HG02885 (cell line): Measurements from ENCODE around the gene PRDM16.

ENCODE experiments used
- ATAC-seq: cut with Tn5 transposase; IDR thresholded peaks from one replicate; pipeline ENCODE4 v1.9.1; 2021; ENCODE audit warnings: mild to moderate bottlenecking; ENCODE audit not compliant: unreplicated experiment, poor library complexity

The PRDM16 gene

DNA sequence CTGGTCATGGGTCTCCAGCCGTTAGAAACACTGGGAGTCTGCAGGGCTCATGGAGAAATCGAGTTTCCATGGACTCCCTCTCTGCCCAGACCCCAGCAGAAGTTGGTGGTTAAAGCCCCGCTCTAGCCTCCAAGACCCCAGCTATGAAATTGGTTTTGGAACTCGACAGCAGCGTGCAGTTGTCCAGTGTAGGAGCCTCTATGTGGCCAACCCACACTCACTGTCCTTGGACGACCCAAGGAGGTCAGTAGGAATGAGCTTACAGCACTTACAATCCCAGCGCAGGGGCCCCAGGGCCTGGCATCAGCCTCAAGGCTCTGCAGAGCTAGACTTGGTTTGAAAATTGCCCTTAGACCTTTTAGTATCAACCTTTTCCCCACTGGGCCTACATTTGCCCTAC lies 3.2 kb upstream of the PRDM16 start:
- no peak for ATAC-seq

DNA sequence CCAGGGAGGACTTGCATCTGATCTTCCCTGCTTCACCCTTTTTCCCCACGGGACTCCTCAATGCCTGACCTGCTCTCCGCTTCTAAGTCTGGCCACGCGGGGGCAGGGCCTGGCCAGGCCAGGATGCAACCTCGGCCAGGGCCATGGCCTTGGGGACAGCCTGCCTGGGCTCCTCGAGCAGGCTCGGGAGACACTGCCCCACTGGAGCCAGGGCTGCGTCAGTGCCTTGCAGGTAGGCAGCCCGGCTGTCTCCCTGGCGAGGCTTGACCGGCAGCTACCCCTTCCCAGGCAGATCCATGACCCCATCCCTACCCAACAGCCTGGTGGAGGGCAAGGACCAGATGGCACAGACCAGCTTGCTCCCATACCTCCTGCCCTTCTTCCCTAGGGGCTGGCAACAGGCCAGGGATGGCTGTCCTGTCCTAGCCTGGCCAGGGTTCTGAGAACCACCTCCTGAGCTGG lies 2.7 kb upstream of the PRDM16 start:
- no peak for ATAC-seq

DNA sequence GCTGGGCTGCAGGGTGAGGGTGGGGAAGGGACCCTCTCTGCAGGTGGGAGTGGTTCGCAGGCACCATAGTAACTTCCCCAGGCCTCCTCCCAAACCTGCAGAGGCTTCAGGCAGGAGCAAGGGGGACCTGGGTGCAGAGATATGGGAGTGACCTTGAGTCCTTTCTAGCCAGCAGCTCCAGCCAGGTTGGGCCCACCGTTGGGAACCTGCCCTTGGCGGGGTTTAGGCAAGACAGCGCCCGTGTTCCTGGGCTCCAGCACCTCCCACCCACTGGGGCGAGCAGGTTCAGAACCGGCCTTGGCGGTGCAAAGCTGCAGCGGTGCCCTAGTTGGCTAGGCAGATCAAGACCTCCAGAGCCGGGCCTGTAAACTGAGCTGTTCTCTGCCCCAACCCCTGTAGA lies 2.2 kb upstream of the PRDM16 start:
- no peak for ATAC-seq

DNA sequence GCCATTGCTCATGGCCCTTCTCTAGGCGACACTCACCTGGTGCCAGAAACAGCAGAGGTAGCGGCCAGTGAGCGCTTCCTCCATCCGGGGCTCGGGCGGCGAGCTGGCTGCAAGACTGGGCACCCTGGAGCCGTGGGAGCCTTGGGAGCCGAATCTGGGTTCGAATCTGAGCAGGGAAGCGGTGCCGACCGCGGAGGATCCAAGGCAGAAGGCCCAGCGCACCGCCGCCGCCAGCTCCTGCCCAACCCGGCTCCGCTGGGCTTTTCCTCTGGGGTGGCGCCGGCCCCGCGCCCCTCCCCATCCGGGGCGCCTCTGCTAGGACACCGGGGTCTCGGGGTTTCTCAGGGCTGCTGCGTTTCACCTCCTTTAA lies 1.7 kb upstream of the PRDM16 start:
- no peak for ATAC-seq

DNA sequence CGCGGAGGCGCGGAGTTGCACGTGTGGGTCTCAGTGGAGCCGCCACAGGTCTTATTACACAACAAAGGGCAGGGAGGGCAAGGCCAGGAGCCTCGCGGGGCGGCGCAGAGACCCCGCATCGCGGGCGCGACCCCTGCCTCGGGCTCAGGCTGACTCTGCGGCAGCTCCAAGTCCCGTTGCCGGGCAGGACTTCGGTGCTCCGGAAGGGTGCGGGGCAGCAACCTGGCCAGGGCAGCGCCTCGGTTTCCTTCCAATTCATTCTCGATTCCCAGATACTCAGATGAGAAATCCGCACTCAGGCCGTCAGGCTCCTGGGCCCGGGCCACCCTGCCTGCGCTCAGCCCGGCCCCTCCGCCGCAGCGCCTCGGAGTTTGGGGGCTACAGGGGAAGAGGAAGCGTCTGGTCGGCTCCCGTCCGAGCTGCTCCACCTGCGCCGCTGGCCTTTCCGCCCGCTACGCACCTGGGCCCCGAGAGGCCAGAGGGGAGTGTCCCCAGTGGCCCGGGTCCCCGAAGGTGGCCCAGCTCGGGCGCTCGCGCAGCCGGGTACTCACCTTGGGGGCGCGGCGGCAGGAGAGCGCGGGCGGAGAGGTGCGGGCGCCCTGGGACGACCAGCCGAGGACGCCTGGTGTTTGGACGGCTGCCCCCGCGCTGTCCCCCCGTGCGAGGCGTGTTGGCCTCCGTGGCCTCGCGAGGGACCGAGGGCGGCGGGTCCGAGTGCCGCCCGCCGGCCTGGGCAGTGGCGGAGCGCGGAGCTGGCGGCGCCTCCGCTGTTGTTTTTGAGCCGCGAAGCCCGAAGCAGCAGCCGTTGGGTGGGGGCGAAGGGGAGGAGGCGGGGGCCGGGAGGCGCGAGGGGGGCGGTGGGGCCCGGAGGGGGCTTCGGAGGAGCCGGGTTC lies 1.1 kb upstream of the PRDM16 start:
- ATAC-seq, result no peak

DNA sequence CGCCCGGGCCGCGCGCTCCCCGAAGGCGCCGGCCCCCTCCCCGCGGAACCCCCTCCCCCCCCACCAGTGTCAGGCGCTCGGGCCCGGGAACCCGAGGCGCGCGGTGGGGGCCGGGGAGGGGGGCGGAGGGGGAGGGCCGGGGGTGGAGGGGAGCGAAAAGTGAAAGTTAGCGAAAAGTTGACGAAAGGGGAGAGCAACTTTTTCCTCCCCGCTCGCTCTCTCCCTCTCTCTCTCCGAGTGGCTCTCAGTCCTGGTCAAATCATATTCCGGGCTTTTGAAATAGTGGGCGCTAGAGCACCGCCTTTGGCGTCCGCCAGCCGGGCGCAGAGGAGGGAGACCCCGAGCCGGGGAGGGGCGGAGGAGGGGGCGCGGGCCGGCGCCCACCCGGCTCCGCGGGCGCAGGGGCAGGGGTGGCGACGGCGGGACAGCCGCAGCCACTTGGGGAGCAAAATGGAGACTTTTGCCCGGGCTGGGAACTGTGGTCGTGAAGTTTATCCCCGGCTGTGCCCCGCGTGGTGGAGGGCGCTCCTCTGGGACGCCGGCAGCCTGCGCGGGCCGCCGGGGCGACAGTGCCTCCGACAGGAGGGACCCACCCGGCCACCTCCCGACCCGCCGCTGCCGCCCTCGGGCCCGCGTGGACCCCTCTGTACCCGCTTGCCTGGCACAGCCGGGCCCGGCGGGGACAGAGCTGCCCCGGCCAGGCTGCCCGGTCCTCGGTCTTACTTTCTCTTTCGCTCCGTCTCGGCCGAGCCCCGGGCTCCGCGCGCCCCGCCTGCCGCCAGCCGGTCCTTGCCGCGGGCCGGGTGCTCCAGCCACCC lies 697 bp downstream of the PRDM16 start:
- ATAC-seq, result no peak

DNA sequence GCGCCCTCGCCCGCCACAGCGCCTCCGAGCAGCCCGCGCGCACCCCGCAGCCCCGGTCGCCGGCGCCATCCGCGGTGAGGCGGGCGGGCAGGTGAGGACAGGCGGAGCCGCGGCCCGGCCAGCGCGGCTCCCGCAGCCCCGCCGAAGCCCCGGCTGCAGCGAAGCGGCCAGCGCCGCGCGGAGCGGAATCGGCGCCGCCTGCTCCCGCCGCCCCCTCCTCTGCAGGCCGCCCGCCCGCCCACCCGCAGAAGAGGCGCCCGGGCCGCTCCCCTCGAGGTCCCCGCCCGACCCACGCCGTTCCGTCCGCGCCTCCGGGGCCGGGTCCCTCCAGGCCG lies 1.3 kb downstream of the PRDM16 start:
- ATAC-seq, result no peak

DNA sequence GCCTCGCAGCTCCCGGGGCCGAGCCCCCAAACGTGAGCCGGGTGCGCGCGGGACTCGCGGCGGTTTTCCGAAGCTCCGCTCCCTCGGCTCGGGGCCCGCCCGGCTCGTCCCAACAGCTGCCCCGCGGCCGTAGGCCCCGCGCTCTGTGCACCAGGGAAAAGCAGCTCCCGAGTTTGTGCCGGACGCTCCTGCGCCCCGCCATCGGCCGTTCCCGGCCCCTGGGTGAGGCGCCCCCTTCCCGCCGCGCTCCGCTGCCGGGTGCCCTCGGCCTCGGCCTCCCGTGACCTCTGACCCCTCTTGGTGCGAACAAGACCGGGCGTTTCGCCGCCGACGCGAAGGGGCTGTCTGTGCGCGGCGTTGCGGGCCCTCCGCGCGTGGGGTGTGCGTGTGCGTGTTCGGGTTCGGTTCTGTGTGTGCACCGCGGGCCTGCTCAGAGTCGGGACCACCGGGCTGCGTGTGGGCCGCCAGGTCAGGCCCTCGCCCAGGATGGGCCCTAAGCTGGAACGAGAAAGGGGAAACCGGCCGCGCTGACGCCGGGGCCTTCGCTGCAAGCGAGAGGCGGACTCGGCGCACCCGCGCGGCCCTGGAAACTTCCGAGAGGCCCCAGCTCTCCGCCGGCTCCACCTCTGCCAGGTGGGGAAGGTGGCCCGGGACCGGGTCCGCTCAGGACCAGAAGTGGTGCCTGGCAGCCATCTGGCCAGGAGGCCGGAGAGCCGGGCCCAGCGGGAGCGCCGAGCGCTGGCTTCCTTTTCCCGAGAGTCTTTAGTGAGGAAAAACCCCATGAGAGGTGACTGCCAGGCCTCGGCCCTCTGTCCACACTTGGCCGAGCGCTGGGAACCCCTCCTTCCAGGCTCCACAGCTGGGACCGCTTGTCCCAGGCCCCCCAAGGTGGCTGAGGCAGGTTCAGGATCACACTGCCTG lies 1.9 kb downstream of the PRDM16 start:
- ATAC-seq, result no peak

DNA sequence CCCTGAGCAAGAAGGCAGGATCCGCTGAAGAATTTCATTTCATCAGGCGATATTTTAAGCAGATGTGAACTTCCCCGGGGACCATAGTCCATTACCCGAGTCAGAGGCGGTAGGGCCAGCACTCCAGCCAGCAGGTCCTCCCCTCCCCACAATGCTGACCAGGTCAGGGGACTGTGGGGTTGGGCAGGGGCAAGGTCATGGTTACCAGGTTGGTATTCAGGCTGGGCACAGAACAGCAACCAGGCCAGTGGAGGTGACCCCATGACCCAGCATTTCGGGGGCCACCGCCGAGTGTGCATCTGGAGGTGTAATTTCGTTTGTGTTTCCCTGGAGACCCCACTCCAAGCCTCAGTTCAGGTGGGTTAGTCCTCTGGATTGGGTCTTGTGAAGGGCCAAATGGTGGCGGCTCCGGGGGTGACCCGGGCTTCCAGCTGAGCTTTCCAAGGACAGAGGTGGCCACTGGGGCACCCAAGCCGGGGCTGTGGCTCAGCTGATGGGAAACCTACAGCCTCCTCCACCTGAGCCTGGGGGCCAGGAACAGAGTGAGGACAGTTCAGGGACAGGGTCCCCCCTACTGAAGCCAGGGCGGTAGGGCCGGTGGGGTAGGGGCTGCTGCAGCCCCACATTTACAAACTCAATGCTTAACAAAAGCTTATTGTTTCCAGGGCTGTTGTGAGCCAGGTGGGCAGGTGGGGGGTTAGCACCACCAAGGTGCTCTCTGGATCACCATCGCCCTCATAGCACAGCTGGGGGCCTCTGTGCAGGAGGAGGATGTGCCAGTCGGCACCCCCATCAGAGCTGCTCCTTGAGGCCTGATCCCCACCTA lies 2.8 kb downstream of the PRDM16 start:
- ATAC-seq, result no peak

DNA sequence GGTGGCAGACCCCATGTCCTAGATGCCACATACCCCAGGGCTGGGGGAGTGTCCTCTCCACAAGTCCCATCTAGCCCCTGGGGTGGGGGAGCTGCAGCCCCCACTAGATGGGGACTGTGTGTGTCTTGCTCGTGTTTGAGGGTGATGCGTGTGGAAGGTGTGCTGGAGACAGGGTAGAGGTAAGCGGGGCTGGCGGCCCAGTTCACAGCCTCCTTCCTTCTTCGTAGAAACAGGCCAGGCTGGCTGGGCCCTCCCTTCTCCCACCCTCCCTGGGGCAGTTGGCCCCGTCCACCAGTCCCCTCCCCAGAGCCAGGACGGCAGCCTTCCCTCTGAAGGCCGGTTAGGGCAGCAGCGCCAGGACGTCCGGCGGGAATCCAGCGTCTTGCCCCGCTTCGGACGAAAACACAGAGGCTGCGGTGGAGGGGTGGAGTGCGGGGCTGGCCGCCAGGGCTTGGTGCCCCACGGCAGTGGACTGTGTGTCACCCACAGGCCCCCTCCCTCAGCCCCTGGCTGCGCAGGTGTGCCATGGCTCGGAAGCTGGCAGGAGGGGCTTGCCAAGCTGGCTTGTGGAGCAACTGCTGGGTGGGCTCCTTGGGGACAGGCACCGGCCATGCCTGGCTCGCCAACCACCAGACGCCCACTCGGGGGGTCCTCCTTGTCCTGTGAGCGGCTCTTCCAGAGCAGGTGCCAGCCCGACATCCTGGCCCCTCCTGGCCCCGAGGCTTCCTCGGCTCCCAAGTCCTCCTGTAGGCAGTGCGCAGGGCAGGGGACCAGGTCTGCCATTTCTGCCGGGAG lies 3.6 kb downstream of the PRDM16 start:
- ATAC-seq, result no peak

DNA sequence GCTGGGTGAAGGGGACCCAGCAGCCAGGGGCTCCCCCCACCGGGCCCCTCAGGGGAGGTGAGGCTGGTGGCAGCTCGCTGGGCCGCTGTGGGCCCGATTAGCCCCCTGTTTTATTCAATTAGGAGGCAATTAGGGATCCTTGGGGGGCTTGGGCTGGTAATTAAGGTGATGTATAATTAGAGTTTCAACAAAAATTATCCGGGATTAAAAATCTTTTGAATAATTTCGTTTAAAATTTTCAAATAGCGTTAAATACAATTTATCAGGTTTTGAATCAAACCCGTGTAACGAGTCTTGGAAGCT lies 4.1 kb downstream of the PRDM16 start:
- no peak for ATAC-seq

DNA sequence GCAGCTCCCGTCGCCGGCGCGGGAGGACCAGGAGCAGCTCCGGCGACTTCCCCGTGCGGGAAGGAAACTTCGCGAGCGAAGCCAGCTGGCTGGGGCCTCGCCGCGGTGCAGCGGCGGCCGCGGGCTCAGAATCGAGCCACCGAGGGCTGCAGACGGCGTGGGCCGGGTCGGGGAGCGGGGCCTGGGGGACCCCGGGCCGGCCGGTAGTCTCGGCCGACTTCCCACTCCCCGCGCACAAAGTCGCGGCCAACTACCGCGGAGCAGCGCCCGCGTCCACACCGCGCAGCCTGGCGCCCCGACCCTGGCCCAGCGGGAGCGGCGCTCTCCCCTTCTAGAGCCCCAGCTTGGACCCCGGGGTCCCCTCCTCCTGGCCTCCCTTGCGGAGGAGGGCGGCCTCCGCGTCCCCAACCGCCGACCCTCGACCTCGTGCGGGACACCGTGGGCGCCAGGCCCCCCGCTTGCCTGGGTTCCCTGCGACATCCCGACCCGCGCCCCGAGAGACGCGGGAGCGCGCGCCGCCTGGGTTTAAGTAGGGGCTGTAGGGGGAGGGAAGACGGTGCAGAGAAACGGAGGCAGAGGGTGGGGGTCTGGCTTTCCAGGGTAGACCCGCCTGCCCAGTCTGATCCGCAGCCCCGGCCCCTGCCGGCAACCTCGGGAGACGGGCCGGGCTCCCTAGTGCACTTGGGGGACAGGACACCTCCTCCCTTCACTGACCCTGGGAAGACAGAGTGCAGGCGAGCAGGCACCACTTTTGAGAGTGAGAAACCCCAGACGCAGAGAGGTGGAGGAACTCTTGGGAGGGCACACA lies 4.7 kb downstream of the PRDM16 start:
- ATAC-seq, result no peak

DNA sequence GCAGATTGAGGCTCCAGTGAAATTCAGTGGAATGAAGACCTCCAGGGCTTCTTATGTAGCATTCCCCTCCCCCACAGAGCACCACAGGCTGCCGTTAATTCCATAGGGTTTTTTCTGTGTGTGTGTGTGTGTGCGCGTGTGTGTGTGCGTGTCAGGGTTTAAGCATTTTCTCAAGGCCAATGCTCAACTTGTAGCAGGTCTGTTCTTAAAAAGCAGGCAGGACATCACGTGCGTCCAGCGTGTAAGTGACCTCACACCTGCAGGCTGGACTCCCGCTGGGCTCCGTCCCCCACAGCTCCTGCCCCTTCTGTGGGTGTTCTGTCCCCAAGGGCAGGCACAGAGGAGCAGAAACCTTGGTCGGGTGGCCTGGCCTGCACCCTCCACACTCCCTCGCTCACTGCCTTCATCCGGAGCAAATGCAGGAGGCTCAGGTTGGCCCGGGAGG lies 5.3 kb downstream of the PRDM16 start:
- ATAC-seq, result no peak

DNA sequence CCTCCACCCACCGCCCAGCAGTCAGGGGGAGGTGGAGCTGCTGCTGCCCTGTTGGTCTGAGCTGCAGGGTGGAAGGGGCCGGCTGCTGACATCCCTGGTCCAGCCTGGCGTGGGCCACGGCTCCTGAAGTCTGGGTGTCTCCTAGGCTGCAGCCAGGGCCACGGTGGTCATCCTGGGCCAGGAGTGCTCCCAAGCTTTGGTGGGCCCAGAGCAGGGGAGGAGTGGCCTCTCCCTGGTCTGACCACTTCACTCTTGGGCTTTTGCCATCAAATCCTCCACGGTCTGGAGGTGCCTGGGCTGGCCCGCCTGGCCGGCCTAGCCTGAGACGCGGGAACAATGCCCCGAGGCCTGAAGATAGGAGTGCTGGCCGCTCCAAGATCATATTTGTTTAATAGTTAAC lies 5.8 kb downstream of the PRDM16 start:
- ATAC-seq, result no peak

DNA sequence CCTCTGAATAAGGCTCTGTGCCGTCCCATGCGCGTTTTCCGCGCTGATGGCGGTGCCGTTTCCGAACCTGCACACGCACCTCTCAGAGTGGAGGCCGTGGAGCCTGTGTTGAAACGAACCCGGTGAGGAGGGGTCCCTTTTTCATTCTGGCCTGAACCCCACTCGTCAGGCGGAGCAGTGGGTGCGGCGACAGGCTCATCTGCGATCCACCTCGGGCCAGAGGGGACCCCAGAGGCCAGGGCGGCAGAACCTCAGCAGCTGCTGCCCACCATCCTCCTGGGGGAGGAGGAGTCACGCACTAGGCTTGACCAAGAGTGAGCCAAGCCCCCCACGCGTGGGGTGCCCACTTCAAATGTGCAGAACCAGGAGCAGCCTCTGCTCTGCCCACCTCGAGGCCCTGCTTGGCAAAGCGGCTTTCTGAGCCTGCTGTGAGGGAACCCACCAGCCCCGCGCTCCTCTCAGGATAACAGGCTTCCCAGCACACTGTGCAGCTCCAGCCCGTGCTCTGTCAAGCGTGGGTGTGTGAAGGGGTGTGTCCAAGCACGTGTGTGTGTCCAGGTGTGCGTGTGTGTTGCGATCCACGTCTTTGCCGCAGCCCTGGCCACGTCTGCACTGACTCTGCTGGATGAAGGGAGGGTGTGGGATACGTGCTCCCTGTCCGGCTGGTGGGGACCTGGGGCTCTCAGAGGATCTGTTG lies 6.8 kb downstream of the PRDM16 start:
- ATAC-seq, result no peak

DNA sequence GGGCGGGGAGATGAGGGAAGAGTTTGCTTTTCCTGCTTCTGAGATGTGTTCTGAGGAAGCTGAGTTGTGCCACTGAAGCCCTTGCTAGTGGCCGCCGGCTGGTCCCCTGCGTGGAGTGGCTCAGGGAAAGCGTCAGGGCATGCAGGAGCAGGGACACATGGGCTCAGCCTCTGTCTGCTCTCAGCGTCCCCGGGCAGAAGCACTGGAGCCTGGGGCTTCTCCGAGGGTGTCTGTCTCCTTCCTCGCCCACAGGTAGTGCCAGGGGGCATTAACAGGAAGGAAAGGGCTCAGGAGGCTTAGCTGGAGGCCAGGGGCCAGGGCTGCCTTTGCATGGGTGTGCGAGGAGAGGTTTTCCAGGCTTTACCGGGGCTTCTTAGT lies 7.3 kb downstream of the PRDM16 start:
- no peak for ATAC-seq

DNA sequence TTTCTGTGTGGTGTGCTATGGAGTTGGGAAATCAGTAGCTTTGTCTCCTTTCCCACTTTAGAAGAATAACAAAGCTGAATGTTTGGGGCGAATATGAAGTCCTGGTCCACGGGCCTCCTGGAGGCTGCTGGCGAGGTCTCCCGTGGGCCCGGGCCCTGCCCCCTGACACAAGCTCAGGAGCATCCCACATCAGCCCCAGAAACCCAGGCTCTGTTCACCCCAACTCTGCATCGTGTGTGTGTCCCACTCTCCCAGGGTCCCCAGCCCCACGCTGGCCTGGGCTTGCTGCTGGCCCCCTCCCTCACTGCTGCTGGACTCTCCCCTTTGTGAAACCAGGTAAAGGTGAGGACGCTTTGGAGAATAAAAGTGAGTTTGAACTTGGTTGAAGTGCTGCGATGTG lies 8.1 kb downstream of the PRDM16 start:
- ATAC-seq, result no peak

DNA sequence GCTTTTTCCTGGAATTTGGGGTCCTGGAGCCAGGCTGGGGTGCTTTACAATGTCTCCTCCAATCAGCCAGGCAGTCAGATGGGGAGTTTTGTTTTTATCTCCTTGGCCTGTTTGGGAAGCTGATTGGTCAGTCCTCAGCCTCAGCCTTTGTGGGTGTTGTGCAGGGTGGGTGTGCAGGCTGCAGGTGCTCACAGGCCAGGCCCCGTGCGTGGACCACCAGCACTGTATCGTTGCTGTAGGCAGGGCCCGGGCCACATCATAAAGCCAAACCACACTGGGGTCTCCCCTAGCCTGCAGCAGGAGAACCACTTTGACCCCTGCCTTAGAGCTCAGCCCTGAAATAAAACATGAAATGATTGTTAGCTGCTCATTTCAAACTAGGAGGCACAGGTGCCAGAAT lies 8.6 kb downstream of the PRDM16 start:
- no peak for ATAC-seq
